Inferior parietal cortex (tissue), 1 donor: ENCODE results near the gene CATSPER3.
"Not testable (repeated sequence)": the region's sequence is repeated elsewhere in the genome, so short reads cannot be mapped to it uniquely, and the experiment has no call there.

Experiments
- DNase-seq: peaks from one replicate; pipeline ENCODE4 v3.0.0-alpha.2; 2016; ENCODE audit errors: extremely low spot score

The CATSPER3 gene

DNA sequence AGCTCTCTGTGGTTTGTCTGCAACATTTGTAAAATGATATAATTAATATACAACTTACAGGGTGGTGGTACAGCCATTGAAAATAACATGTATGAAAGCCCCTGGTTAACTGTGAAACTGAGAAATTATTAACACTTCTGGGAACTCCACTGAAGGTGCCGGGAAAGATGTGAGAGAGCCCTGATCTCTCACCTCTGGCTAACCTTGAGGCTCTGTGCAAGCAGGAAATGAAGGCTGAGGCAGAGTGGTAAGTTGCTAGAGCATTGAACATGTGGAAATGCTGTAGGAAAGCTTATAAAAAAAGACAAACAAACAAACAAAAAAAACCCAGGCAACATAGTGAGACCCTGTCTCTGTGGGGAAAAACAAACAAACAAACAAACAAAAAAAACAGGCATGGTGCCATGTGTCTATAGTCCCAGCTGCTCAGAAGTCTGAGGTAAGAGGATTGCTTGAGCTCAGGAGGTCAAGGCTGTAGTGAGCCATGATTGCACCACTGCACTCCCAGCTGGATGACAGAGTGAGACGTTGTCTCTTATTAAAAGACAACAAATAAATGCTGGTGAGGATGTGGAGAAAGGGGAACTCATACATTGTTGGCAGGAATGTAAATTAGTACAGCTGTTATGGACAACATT, 7.5 kb downstream of the CATSPER3 start:
- DNase-seq, result no peak

DNA sequence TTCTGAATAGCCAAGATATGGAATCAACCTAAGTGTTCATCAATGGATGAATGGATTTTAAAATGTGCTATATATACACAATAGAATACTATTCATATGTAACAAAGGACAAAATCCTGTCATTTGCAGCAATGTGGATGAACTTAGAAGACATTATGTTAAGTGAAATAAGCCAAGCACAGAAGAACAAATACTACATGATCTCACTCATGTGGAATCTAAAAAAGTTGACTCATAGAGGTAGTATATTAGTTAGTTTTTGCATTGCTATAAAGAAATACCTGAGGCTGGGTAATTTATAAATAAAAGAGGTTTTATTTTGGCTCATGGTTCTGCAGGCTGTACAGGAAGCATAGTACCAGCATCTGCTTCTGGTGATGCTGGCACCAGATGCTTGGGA, 8.1 kb downstream of the CATSPER3 start:
- DNase-seq, result no peak

DNA sequence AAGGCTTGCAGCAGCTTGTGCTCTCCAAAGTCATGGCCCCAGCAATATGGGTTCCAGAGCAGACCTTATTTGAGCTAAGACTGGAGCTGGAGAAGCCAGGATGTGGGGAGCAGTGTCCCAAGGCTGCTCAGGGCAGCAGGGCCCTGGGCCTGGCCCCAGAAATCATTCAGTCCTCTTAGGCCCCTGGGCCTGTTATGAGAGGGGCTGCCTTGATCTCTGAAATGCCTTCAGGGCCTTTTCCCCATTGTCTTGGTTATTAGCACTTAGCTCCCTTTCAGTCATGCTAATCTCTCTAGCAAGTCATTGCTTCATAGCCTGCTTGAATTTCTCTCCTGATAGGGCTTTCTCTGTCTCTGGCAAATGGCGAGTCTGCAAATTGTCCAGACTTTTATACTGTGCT, 9.1 kb downstream of the CATSPER3 start:
- DNase-seq, result no peak

DNA sequence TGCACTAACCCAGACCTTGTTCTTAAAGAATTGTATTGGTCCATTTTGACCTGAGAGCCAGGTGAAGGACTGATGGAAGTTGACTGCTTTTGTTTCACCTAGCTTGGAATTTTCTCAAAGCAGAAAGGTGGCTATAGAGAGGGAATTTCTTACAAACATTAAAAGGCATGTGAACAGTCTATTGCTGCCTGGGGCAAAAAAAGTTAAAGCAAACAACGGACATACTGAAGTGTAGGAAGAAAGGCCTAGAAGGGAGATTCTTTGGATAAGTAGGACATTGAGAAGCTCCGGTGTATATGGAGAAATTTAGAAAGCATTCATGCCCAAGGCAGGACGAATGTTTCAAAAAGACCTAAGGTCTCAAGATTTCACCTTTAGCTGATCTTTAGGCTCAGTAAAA, 11.7 kb downstream of the CATSPER3 start:
- no peak for DNase-seq

DNA sequence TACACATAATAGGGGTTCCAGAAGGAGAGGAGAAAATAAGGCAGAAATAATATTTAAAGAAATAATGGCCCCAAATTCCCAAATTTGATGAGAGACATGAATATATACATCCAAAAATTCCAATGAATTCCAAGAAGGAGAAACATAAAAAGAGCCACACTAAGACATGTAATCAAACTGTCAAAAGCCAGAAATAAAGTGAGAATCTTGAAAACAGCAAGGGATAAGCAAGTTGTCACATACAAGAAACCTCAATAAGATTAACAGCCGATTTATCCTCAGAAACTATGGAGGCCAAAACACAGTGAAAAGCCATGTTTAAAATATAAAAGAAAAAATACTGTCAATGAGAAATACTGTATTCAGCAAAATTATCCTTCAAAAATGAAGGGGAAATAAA, 14.5 kb downstream of the CATSPER3 start:
- DNase-seq, result no peak

DNA sequence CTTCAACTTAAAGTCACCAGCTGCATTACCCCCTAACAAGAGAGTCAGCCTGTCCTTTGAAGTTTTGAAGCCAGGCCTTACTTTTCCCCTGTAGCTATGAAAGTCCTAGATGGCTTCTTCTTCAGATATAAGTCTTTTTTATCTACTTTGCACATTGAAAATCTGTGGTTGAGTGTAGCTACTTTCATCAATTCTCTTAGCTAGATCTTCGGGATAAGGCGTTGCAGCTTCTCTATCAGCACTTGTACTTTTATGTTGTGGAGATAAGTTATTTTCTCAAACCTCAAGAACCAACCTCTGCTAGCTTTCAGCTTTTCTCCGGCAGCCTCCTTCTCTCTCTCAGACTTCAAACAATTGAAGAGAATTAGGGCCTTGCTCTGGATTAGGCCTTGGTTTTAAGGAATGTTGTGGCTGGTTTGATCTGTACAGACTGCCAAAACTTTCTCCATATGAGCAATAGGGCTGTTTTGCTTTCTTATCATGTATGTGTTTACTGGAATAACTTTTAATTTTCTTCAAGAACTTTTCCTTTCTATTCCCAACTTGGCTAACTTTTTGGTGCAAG, 21.6 kb downstream of the CATSPER3 start:
- DNase-seq, result no peak

DNA sequence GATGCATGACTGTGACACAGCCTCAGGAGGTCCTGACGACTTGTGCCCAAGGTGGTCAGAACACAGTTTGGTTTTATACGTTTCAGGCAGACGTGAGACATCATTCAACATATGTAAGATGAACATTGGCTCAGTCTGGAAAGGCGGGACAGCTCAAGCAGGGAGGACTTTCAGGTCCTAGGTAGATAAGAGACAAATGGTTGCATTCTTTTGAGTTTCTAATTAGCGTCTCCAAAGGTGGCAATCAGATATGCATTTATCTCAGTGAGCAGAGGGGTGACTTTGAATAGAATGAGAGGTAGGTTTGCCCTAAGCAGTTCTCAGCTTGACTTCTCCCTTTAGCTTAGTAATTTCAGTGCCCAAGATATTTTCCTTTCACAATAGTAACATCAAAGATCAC, 22.5 kb downstream of the CATSPER3 start:
- DNase-seq, result not testable (repeated sequence)

DNA sequence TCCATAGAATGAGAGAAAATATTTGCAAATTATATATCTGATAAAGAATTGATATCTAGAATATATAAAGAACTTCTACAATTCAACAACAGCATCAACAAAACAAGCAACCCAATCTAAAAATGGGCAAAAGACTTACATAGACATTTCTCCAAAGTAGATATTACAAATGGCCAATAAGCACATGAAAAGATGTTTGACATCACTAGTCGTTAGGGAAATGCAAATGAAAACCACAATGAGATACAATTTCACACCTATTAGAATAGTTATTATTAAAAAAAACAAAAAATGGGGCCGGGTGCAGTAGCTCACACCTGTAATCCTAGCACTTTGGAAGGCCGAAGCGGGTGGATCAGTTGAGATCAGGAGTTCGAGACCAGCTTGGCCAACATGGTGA, 24.4 kb downstream of the CATSPER3 start:
- no peak for DNase-seq

DNA sequence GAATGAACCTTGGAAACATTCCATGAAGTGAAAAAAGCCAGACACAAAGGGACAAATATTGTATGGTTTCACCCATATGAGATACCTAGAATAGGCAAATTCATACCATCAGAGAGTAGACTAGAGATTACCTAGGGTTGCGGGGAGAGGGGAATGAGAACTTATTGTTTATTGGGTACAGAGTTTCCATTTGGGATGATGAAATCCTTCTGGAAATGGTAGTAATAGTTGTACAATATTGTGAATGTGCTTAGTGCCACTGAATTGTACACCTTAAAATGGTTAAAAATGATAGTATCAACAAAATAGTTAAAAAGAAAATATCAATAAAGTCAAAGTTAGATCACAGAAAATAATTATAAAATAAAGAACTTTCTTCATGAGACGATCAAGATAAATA, 25.5 kb downstream of the CATSPER3 start:
- no peak for DNase-seq

DNA sequence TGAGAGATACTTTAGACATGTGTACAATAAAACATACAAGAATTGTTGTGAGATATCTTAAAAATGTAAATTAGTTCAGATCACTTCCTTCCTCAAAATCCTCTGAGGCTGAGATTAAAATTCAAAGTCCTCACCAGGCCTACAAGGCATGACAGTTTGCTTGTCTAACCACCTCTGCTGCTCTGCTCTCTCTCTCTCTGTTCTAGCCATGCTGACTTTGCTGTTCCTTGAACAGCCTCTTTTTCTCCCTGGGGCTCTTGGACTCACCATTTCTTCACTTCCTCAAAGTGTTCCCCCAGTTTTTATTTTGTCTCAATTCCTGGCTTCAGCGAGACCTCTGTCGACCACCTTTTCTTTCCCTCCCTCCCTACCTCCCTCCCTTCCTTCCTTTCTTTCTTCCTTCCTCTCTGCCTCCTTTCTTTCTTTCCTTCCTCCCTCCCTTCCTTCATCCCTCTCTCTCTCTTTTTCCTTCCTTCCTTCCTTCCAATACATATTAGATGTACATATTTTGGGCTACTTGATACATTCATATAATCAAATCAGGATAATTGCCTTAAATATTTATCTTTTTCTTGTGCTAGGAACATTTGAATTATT, 27.0 kb downstream of the CATSPER3 start:
- no peak for DNase-seq

DNA sequence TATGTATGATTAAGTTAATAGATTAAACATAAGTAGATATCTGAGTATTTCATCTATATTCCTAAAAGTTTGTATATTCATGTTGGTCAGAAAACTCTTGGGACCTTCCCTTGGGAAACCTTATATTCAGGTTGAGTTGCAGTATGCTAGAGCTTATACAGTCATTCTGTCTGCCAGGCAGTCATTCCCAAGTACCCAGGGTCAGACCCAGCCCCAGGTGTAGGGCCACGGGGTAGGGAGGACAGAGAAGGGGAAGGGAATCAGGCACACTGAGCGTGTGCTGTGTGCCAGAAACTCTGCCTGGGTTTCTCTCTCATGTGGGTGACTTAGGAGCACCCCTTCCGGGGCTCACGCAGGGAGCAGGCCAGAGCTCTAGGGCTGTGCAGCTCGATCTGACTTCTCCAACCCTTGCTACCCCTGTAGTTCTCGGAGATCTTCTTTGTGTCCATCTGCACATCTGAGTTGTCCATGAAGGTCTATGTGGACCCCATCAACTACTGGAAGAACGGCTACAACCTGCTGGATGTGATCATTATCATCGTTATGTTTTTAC, 28.2 kb downstream of the CATSPER3 start:
- DNase-seq, result no peak

DNA sequence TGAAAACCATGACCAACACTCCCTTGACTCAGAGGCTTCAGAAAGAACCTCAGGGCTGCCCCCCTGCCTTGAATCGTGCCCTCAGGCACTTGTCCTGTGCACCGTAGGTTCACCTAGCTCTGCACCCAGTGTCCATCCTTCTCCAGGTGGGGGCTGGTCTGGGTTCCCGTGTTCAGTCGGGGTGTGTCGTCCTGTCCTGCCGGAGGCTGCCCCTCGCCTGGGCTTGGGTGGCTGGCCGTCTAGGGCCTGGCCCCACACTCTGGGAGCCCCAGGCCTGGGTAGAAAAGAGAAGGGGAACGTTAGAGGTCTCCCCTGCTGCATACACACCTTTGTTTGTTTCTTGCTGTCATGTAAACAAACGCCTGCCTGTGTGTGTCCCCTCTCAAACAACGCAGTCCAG, 29.3 kb downstream of the CATSPER3 start:
- no peak for DNase-seq

DNA sequence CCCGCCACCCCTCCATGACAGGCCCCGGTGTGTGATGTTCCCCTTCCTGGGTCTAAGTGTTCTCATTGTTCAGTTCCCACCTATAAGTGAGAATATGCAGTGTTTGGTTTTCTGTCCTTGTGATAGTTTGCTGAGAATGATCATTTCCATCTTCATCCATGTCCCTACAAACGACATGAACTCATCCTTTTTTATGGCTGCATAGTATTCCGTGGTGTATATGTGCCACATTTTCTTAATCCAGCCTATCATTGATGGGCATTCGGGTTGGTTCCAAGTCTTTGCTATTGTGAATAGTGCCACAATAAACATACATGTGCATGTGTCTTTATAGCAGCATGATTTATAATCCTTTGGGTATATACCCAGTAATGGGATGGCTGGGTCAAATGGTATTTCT, 30.4 kb downstream of the CATSPER3 start:
- not testable (repeated sequence) for DNase-seq

DNA sequence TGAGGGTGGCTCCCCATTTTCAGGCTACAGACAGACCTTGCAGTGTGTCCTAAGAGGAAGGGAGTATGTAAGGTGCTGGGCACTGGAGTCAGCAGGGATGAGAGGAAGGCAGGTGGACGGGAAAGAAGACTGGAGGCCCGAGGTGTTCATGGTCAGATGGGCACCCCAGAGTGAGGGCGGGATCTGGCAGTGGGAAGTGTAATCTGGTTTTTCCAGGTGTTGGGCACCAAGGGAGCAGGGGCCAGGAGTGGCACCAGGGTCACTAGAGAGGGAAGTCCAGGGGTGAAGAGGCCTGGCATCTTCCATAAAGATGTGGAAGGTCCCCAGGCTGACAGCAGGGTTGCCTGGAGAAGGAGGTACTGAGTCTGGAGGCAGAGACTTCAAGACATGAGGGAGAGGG, 36.7 kb downstream of the CATSPER3 start:
- no peak for DNase-seq

DNA sequence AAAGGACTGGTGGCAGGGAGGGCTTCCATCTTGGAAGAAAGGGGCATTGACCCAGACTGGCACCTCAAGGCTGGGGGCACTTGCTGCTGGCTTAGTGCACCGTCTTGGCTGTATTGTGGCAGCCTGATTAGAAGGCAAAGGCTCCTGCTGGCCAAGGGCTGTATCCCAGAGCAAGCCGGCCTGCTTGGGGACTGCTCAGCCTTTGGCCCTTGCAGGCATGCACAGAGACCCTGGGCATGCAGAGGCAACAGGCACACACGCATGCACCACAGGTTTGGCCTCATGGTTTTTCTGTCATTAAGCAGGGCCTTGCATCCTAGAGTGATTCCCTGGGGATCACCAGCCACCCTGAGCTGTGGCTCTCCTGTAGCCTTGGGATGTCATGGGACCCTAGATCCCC, 37.4 kb downstream of the CATSPER3 start:
- no peak for DNase-seq

DNA sequence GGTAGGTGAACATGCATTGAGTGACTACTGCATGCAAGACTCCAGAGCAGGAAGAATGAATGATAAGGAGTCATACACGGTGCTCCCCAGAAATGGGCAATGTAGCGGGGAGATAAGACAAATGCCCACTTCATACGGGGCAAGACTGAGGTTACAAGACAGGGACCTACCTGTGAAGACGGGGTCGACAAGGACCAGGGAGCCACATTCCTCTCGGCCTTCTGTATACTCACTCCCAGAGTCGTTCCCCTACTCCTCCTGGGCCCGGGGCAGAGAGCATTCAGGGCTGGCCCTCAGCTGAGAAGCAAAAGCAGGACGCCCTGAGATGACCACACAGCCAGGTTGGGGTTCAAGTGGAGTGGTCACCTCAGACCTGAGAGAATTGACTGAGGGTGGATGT, 39.6 kb downstream of the CATSPER3 start:
- DNase-seq, result no peak

DNA sequence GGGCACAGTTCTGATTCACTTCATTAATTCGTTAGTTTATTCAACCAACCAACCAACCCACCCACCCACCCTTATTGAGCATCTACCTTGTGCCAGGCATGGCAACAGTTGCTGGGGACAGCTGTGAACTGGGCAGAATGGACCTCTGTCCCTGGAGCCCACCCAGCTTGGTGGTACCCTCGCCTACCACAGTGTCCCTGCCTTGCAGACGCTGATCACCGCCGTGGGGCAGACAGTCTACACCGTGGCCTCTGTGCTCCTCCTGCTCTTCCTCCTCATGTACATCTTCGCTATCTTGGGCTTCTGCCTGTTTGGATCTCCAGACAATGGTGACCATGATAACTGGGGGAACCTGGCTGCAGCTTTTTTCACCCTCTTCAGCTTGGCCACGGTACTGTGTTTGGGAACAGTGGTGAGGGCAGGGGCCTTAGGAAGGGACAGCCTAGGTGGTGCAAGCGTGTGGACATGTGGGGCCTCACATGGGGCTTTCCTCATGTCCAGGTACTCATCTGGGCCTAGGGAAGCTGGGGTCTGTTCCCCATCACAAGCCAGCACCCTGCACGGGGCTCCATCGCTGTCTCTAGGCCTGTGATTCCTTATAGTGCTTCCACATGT, 40.1 kb downstream of the CATSPER3 start:
- no peak for DNase-seq

DNA sequence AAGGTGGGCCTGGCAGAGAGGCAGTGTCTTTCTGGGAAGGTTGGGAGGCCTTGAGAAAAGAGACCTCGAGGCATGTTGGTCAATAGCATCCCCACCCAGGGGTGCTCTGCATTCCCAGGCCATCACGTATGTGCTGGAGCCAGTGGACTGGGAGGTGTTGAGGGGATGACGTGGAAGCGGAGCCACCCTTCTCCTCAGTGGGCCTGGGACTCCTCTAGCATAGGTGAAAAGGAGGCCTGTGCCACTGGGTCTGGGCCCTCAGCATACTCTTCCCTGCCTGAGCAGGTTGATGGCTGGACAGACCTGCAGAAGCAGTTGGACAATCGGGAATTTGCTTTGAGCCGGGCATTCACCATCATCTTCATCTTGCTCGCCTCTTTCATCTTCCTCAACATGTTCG, 40.8 kb downstream of the CATSPER3 start:
- no peak for DNase-seq

DNA sequence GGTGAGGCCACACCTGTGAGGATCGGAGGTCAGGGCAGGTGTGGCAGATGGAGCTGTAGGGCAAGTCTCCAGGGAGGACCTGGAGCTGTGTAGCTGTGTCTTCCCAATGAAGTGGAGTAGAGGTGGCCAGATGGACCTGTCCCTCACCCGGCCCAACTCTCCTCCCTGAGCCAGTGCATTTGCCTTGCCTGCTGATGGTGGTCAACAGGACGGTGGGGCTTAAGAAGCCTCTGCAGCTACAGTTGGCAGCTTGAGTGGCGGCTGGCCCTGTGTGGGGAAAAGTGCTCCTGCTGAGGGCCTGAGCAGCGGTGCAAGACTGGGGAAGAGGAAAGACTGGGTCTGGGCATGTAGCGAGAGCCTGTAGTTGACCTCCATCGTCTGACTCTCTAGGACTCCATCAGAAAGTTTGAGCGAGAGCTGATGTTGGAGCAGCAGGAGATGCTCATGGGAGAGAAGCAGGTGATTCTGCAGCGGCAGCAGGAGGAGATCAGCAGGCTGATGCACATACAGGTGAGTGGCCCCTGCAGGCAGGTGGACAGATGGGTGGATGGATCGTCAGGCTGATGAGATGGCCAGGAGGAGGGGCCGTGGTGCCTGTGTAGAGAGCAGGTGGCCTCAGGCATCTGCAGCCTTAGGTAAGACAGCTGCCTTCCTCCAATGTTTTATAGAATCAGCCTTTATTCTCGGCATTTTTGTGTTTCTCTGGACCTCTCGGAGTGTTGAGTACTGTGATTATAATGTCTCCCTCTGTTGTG, 41.5 kb downstream of the CATSPER3 start:
- DNase-seq, result no peak

DNA sequence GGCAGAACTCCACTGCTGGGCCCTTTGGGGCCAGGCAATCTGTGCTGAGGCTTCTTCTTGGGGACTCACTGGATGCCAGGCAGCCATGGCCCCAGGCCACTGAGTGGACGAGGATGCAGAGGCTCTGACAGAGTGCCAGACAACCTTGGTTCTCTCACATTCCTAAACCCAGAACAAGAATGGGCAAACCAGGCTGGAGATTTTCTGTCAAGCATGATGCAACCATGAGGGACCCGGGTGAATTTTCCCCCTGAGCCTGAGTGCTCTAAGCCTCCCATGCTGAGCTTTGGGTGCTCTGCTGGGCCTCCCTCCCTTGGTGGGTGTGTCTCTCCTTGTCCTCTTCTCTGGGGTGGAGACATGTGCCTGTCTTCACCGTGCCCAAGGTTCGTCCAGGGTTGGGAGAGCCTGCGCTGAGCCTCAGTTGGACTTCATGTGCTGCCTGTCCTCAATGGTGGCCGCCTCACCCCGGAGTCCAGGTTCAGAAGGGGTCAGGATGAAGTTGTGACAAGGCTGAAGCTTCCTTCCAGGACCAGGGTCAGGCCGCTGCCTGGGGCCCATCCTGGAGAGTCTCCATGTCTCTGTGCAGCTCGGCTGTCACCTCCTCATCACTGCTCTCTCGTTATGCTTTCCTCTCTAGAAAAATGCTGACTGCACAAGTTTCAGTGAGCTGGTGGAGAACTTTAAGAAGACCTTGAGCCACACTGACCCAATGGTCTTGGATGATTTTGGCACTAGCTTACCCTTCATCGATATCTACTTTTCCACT, 42.2 kb downstream of the CATSPER3 start:
- DNase-seq, result no peak
